LNCAP (cell line): ENCODE measurements around the gene SLC9A9.

Source experiments
- CTCF ChIP-seq: fragments of 450-650 bp; IDR thresholded peaks from 2 replicates; pipeline ENCODE4 v1.5.1; 2017; ENCODE audit warnings: mild to moderate bottlenecking

Gene SLC9A9

GRCh38 chr3:143531101-143531500 lies 317.2 kb downstream of the SLC9A9 start:
- no peak for TF ChIP-seq CTCF

GRCh38 chr3:143529798-143530197 lies 318.5 kb downstream of the SLC9A9 start:
- no peak for TF ChIP-seq CTCF

- TF ChIP-seq CTCF = no peak
Measured at GRCh38 chr3:143529018-143529478, 319.2 kb downstream of the SLC9A9 start.

- no peak for TF ChIP-seq CTCF
Measured at GRCh38 chr3:143526011-143526545, 322.2 kb downstream of the SLC9A9 start.

- TF ChIP-seq CTCF = no peak
Measured at GRCh38 chr3:143525408-143525807, 322.9 kb downstream of the SLC9A9 start.

GRCh38 chr3:143521803-143522202 lies 326.5 kb downstream of the SLC9A9 start:
- TF ChIP-seq CTCF = no peak

- TF ChIP-seq CTCF = no peak
Measured at GRCh38 chr3:143514874-143515273, 333.4 kb downstream of the SLC9A9 start.

GRCh38 chr3:143514109-143514508 lies 334.2 kb downstream of the SLC9A9 start:
- no peak for TF ChIP-seq CTCF
